TTC549 (cell line): Measurements from ENCODE around the gene TMEM131.
A peak's percentile ranks its signal among the peaks of the same experiment; 100 is the strongest.
"Not testable (repeated sequence)": the region's sequence is repeated elsewhere in the genome, so short reads cannot be mapped to it uniquely, and the experiment has no call there.

Source experiments
- FAIRE-seq: peaks from 2 replicates; lab custom pipeline; 2012; peaks lifted over from hg19 to GRCh38; lab: Jason Lieb, UNC

TMEM131 gene

GRCh38 chr2:97858442-97858841, 137.3 kb downstream of the TMEM131 start:
- no peak for FAIRE-seq

- FAIRE-seq, result no peak
These were observed 138.2 kb downstream of the TMEM131 start for GRCh38 chr2:97857553-97857952.

- not testable (repeated sequence) for FAIRE-seq
These were observed 142.7 kb downstream of the TMEM131 start for GRCh38 chr2:97853057-97853456.

GRCh38 chr2:97851172-97851571, 144.6 kb downstream of the TMEM131 start:
- FAIRE-seq, result no peak

- FAIRE-seq, result no peak
These were observed 145.7 kb downstream of the TMEM131 start for GRCh38 chr2:97849881-97850528.

GRCh38 chr2:97848306-97848705, 147.4 kb downstream of the TMEM131 start:
- no peak for FAIRE-seq

GRCh38 chr2:97846716-97847115, 149.0 kb downstream of the TMEM131 start:
- not testable (repeated sequence) for FAIRE-seq

GRCh38 chr2:97845818-97846217, 149.9 kb downstream of the TMEM131 start:
- no peak for FAIRE-seq

- FAIRE-seq, result no peak
These were observed 150.6 kb downstream of the TMEM131 start for GRCh38 chr2:97845133-97845532.

GRCh38 chr2:97844311-97844859, 151.4 kb downstream of the TMEM131 start:
- no peak for FAIRE-seq

- FAIRE-seq, result no peak
These were observed 155.6 kb downstream of the TMEM131 start for GRCh38 chr2:97840198-97840597.

- no peak for FAIRE-seq
These were observed 161.1 kb downstream of the TMEM131 start for GRCh38 chr2:97834610-97835009.

GRCh38 chr2:97831121-97831520, 164.6 kb downstream of the TMEM131 start:
- FAIRE-seq, result no peak

- not testable (repeated sequence) for FAIRE-seq
These were observed 166.5 kb downstream of the TMEM131 start for GRCh38 chr2:97829255-97829654.

- FAIRE-seq, result not testable (repeated sequence)
These were observed 168.7 kb downstream of the TMEM131 start for GRCh38 chr2:97827013-97827412.

GRCh38 chr2:97826266-97826847, 169.4 kb downstream of the TMEM131 start:
- FAIRE-seq, result not testable (repeated sequence)

- FAIRE-seq, result not testable (repeated sequence)
These were observed 171.7 kb downstream of the TMEM131 start for GRCh38 chr2:97824011-97824410.

GRCh38 chr2:97821862-97822261, 173.9 kb downstream of the TMEM131 start:
- FAIRE-seq, result not testable (repeated sequence)

GRCh38 chr2:97819754-97820153, 176.0 kb downstream of the TMEM131 start:
- FAIRE-seq, result no peak

- FAIRE-seq, result no peak
These were observed 179.3 kb downstream of the TMEM131 start for GRCh38 chr2:97816411-97816810.

GRCh38 chr2:97812931-97813330, 182.8 kb downstream of the TMEM131 start:
- no peak for FAIRE-seq

GRCh38 chr2:97808816-97809215, 186.9 kb downstream of the TMEM131 start:
- no peak for FAIRE-seq

- peak; percentile 39 for FAIRE-seq
These were observed 188.8 kb downstream of the TMEM131 start for GRCh38 chr2:97806738-97807618.
